CD4-positive, alpha-beta T cell treated with Interleukin-21 for 1 hour (primary cell): ENCODE data around the gene GAPDHS.
A peak's percentile ranks its signal among the peaks of the same experiment; 100 is the strongest.

ENCODE experiments used
- DNase-seq: peaks from one replicate; pipeline ENCODE4 v3.0.0-alpha.2; 2020

The GAPDHS gene

GRCh38 chr19:35511337-35511736, 21.9 kb upstream of the GAPDHS start:
- no peak for DNase-seq

- no peak for DNase-seq
Observed at GRCh38 chr19:35512831-35513627, 20.2 kb upstream of the GAPDHS start.

- no peak for DNase-seq
Observed at GRCh38 chr19:35513628-35514281, 19.5 kb upstream of the GAPDHS start, which contains the start of gene DMKN. DMKN (minus strand) TSS chr19:35513649; CDS start chr19:35513475, 174 bp downstream.

- DNase-seq, result no peak
Observed at GRCh38 chr19:35514282-35514809, 18.9 kb upstream of the GAPDHS start.

GRCh38 chr19:35516310-35516709, 16.9 kb upstream of the GAPDHS start:
- no peak for DNase-seq

GRCh38 chr19:35517342-35517741, 15.9 kb upstream of the GAPDHS start:
- DNase-seq, result no peak

GRCh38 chr19:35518313-35518712, 14.9 kb upstream of the GAPDHS start:
- no peak for DNase-seq

- no peak for DNase-seq
Observed at GRCh38 chr19:35519291-35519690, 14.0 kb upstream of the GAPDHS start.

GRCh38 chr19:35521124-35521743, 12.0 kb upstream of the GAPDHS start:
- DNase-seq, result no peak

GRCh38 chr19:35522745-35523327, 10.4 kb upstream of the GAPDHS start:
- no peak for DNase-seq

GRCh38 chr19:35524181-35524837, 8.9 kb upstream of the GAPDHS start:
- no peak for DNase-seq

- no peak for DNase-seq
Observed at GRCh38 chr19:35525873-35526272, 7.4 kb upstream of the GAPDHS start.

- no peak for DNase-seq
Observed at GRCh38 chr19:35528218-35529038, 4.8 kb upstream of the GAPDHS start, which contains the start of gene SBSN. SBSN (minus strand) TSS chr19:35528311; CDS start chr19:35528281, 30 bp downstream.

GRCh38 chr19:35529241-35530218, 3.7 kb upstream of the GAPDHS start:
- no peak for DNase-seq

- DNase-seq, result no peak
Observed at GRCh38 chr19:35531291-35531690, 2.0 kb upstream of the GAPDHS start.

- DNase-seq, result peak; percentile 52
Observed at GRCh38 chr19:35533822-35534392, 651 bp downstream of the GAPDHS start.

GRCh38 chr19:35534803-35535480, 1.7 kb downstream of the GAPDHS start:
- DNase-seq, result no peak

- no peak for DNase-seq
Observed at GRCh38 chr19:35539314-35539713, 6.1 kb downstream of the GAPDHS start.

GRCh38 chr19:35539850-35540249, 6.6 kb downstream of the GAPDHS start:
- DNase-seq, result no peak
